ENCODE data around the gene WNT1.

GRCh38 chr12:48943221-48943620 is 34.9 kb upstream of the WNT1 start:
- no peak for TF ChIP-seq CTCF (conservative IDR thresholded peaks at IDR 0.05 in 1 of 2, IDR thresholded peaks at IDR 0.05 in 1 of 2; ENCODE audit: extremely low read depth in 1 of 2, insufficient read depth in 1 of 2, low read depth in 1 of 2, low read length in 2 of 2)
- no peak for TF ChIP-seq EZH2 (IDR thresholded peaks at IDR 0.05; ENCODE audit: borderline replicate concordance, low read length)

Data from mammary epithelial cell (primary cell).